ENCODE measurements around the gene SPTBN4.
A peak's percentile ranks its signal among the peaks of the same experiment; 100 is the strongest.
"Not testable (repeated sequence)": the region's sequence is repeated elsewhere in the genome, so short reads cannot be mapped to it uniquely, and the experiment has no call there.

The SPTBN4 gene

GRCh38 chr19:40508739-40509260 lies 42.0 kb downstream of the SPTBN4 start:
- no peak for DNase-seq

GRCh38 chr19:40510526-40511115 lies 43.8 kb downstream of the SPTBN4 start:
- peak; percentile 10 for DNase-seq

- DNase-seq, result no peak
Measured at GRCh38 chr19:40511487-40511886, 44.7 kb downstream of the SPTBN4 start.

- DNase-seq, result no peak
Measured at GRCh38 chr19:40512110-40512472, 45.3 kb downstream of the SPTBN4 start.

- DNase-seq, result no peak
Measured at GRCh38 chr19:40512473-40513344, 45.9 kb downstream of the SPTBN4 start.

GRCh38 chr19:40513345-40513678 lies 46.5 kb downstream of the SPTBN4 start:
- DNase-seq, result no peak

GRCh38 chr19:40513741-40514315 lies 47.0 kb downstream of the SPTBN4 start:
- no peak for DNase-seq

GRCh38 chr19:40517248-40517647 lies 50.4 kb downstream of the SPTBN4 start:
- no peak for DNase-seq

GRCh38 chr19:40519352-40520322 lies 52.8 kb downstream of the SPTBN4 start:
- DNase-seq, result peak; percentile 23

GRCh38 chr19:40521276-40521675 lies 54.5 kb downstream of the SPTBN4 start:
- DNase-seq, result peak; percentile 13

GRCh38 chr19:40521900-40522299 lies 55.1 kb downstream of the SPTBN4 start:
- DNase-seq, result not testable (repeated sequence)

- peak; percentile 35 for DNase-seq
Measured at GRCh38 chr19:40523322-40524047, 56.7 kb downstream of the SPTBN4 start.

- DNase-seq, result no peak
Measured at GRCh38 chr19:40524133-40524549, 57.3 kb downstream of the SPTBN4 start.

- no peak for DNase-seq
Measured at GRCh38 chr19:40524655-40525054, 57.9 kb downstream of the SPTBN4 start.

- no peak for DNase-seq
Measured at GRCh38 chr19:40525234-40526051, 58.6 kb downstream of the SPTBN4 start.

GRCh38 chr19:40528078-40528477 lies 61.3 kb downstream of the SPTBN4 start:
- no peak for DNase-seq

- DNase-seq, result no peak
Measured at GRCh38 chr19:40528533-40529092, 61.8 kb downstream of the SPTBN4 start.

GRCh38 chr19:40529093-40529954 lies 62.5 kb downstream of the SPTBN4 start:
- peak; percentile 62 for DNase-seq

GRCh38 chr19:40530091-40530901 lies 63.5 kb downstream of the SPTBN4 start:
- DNase-seq, result no peak
